Activated CD4-positive, CD25-positive, alpha-beta regulatory T cell treated with anti-CD3 and anti-CD28 coated beads, Interleukin-2, amount 50 U/mL, for 16 hours (primary cell): ENCODE measurements around the gene RAPGEF5.
"Not testable (repeated sequence)": the region's sequence is repeated elsewhere in the genome, so short reads cannot be mapped to it uniquely, and the experiment has no call there.

ENCODE experiments used
- DNase-seq: peaks from one replicate; pipeline ENCODE4 v3.0.0-alpha.2; 2020; ENCODE audit warnings: low read depth, low spot score

Gene RAPGEF5

GRCh38 chr7:22124941-22125340, 232.0 kb downstream of the RAPGEF5 start:
- DNase-seq = no peak

GRCh38 chr7:22123139-22123538, 233.8 kb downstream of the RAPGEF5 start:
- no peak for DNase-seq

GRCh38 chr7:22121702-22122474, 235.1 kb downstream of the RAPGEF5 start:
- no peak for DNase-seq

DNA sequence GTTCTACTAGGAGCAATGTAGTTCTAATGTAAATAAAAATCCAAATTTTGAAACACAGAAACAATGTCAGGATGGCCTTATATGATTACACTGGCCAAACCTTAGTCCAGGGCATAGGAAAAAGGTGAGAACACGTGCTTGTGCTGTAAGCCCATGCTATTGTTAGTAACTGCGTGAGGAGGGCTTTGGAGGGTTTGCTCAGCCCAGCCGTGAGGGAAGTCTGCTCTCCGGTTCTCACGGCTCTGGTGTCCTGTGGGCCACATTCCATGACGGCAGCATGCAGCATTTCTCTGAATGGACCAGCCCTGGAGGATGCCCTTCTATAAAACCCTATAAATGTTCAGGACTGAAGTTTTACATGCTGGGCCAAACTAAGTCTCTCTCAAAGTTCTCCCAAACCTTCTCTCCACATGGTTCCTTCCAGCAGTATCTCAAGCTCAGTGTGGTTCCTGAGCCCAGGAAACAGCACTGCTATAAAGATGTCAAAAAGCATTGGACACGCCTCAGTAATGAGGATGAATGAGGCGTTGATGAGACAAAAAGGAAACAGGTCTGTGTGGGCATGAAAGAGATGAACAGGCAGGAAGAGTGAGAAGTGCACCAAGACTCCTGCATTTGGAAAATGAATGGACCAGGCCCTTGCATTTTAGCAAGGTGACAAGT, 236.4 kb downstream of the RAPGEF5 start:
- DNase-seq = no peak

DNA sequence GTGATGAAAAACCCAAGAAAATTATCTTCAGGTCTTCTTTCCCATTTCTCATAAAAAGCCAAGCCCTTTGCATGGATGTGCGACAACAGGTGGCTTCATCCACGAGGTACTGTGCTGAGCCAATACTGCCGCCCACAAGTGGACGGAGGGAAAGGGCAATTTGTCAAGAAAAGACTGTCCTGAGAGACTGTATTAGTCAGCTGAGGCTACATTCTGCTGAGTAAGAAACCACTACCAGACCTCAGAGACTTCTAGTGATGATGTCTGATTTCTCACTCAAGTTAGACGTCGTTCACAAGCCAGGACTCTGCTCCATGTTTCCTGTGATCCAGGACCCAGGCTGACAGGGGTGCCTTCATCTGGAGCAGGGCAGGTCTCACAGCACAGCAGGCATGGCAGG, 239.7 kb downstream of the RAPGEF5 start:
- no peak for DNase-seq

GRCh38 chr7:22116451-22117030, 240.4 kb downstream of the RAPGEF5 start:
- no peak for DNase-seq

DNA sequence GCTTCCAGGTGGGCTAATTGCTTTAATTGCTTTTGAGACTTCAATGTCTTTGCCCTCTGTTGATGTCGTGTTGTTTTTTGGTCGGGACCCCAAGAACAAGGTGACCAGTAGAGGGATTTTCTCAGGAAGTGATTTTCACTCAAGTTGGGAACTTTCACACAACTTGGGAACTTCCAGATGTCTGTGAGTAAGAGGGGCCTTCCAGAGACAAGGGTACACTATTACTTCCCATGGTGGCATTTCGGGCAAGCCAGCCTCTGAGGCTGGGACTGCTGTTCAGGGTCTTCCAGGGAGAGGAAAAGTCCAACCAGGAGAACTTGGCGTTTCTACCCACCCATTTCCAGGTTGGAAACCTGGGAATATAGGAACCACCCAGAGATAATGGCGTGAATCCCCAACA, 241.3 kb downstream of the RAPGEF5 start:
- DNase-seq = no peak

- no peak for DNase-seq
Observed at GRCh38 chr7:22114440-22114981, 242.4 kb downstream of the RAPGEF5 start.

DNA sequence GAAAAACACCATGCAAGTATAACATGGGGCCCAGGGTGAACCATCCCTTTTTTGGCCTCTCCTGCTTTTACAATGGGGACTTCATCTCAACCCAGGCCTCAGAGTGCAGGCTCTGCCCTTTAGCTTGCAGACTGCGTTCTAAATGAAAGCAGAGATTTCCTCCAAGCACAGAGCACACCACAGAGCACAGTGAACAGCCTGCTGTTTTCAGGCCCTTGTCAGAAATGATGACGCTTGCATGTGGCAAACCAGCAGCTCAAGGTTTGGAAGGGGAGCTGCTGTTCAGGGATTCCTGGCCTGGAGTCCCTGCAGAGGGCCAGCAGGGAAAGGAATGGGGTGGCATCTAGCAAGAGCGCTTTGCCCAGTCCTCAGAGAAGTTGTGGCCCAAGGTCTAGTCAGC, 243.9 kb downstream of the RAPGEF5 start:
- DNase-seq = no peak

GRCh38 chr7:22111661-22112060, 245.3 kb downstream of the RAPGEF5 start:
- DNase-seq = no peak

- no peak for DNase-seq
Observed at GRCh38 chr7:22110881-22111280, 246.1 kb downstream of the RAPGEF5 start.

DNA sequence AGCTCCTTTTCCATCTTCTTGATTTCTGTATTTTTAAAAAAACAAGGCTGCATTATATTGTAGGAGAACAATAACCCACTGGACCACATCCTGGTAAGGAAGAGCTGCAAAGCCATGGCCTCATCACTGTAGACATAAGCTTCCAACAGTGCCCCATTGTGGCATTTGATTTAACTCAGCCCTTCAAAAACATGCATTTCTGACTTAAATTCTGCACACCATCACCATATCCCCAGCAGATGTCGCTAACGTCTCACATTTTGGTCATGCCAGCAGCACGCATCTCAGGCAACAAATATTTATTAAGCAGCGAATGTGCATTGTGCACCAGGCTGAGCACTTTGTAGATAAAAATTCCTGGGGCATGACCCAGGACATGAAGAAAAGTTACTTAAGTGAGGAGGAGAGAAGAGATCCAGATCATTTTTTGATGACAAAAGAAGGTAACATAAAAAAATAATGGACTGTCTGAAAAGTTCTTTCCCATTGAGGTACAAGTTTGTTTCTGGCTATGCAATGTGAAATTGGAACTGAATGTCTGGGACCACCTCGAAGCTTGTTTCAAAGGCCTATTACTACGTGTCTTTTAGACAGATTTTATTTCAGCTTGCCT, 246.6 kb downstream of the RAPGEF5 start:
- DNase-seq = peak; percentile 23

GRCh38 chr7:22109761-22110160, 247.2 kb downstream of the RAPGEF5 start:
- no peak for DNase-seq

DNA sequence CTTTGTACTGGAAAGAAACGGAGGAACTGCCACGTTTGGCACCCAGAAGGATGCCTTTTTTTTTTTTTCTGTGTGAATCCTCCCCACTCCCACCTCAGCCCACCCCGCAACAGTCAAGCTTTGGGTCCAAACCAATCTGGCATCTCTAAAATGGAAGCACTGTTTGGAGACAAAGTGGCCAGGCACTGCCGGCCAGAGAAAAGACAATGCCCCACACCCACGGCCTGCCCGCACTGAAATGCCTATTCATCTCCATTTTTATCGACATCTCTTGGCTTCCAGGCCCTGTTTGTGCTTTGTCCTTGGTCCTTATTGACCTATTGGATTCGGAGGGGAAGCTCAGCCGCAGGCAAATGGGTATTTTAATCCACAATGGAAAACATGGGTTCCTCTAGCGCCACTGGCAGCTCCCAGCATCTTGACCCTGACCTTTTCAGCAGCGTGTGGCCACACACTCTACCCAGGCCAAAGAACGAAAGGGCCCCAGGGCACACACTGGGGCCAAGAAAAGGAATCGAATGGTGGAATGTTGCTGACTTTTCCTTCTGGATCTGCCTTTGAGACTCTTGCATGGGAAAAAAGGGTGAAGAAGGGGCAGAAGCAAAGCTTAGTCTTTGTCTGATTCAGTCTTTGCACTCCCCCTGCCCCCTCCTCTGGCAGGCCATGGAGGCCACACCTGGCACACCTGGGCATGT, 248.7 kb downstream of the RAPGEF5 start:
- DNase-seq = no peak

GRCh38 chr7:22105550-22105949, 251.4 kb downstream of the RAPGEF5 start:
- no peak for DNase-seq

DNA sequence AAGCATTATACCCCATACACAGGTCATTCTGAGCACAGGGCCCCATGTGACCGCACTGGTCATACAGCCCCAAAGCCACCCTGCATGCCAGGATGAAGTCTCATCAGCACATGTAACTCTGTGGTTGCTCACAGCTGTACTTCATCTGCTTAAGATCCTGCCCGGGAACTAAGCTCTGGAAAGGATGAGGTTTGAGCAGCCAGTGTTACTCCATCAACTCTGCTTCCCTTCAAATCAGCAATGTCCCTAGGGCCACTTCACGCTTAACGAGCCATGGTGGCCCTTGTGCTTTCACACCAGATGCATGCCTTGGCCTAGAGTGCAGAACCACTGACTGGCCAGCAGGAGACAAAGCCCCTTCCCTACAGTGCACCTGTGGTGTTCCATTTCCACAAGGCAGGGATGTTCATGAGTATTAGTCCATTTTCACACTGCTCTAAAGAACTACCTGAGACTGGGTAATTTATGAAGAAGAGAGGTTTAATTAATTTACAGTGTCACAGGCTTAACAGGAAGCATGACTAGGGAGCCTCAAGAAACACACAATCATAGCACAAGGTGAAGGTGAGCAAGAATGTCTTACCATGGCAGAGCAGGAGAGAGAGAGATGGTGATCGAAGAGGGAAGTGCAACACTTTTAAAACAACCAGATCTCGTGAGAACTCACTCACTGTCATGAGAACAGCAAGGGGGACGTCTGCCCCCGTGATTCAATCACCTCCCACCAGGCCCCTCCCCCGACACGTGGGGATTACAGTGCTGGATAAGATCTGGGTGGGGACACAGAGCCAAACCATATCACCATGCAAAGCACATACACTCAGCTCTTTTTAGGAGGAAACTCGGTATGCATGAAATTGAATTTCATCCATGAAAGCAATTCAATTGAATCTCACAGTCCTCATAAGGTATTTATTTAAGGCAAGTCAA, 262.3 kb downstream of the RAPGEF5 start:
- no peak for DNase-seq

- no peak for DNase-seq
Observed at GRCh38 chr7:22093936-22094335, 263.0 kb downstream of the RAPGEF5 start.

- no peak for DNase-seq
Observed at GRCh38 chr7:22093001-22093400, 264.0 kb downstream of the RAPGEF5 start.

- not testable (repeated sequence) for DNase-seq
Observed at GRCh38 chr7:22090958-22091525, 265.9 kb downstream of the RAPGEF5 start.

- no peak for DNase-seq
Observed at GRCh38 chr7:22090512-22090911, 266.4 kb downstream of the RAPGEF5 start.
